ENCODE measurements around the gene SPATA7.
"Not testable (repeated sequence)": the region's sequence is repeated elsewhere in the genome, so short reads cannot be mapped to it uniquely, and the experiment has no call there.

SPATA7 gene, protein sequence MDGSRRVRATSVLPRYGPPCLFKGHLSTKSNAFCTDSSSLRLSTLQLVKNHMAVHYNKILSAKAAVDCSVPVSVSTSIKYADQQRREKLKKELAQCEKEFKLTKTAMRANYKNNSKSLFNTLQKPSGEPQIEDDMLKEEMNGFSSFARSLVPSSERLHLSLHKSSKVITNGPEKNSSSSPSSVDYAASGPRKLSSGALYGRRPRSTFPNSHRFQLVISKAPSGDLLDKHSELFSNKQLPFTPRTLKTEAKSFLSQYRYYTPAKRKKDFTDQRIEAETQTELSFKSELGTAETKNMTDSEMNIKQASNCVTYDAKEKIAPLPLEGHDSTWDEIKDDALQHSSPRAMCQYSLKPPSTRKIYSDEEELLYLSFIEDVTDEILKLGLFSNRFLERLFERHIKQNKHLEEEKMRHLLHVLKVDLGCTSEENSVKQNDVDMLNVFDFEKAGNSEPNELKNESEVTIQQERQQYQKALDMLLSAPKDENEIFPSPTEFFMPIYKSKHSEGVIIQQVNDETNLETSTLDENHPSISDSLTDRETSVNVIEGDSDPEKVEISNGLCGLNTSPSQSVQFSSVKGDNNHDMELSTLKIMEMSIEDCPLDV

DNA sequence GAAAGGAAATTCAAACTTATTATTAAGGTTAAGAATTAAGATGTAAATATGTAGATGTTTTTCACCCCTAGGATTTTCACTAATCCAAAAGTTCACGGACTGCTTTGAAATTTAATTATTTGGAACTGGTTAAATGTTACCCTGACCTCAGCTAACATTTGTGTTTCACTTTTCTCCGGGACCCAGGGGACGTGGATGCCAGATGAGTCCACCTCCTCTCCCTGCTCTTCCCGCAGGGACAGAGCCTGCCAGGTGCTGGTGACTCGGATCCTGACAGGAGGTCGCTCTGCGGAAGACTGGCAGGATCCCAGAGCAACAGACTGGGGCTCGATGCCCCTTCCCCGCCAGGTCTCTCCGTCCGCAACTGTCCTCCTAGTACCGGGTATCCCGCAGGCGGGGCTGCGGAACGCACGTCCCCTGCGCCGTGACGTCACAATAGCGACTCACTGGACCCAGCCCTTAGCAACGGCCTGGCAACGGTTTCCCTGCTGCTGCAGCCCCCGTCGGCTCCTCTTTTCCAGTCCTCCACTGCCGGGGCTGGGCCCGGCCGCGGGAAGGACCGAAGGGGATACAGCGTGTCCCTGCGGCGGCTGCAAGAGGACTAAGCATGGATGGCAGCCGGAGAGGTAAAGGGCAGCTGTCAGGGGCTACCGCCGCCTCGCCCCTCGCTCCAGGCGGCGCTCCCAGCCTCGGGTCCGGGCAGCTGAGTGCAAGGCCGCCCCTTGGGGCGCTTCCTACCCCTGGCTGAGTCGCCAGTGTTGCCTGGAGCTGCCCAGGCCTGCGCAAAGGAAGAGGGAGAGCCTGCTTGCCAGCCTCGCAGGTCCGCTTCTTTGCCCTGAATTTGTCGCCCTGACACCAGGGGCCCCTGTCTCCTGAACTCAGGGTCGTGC is at the start of gene SPATA7:
Gene SPATA7, plus strand, starts transcription at position 446 of the 890 bp plus-strand sequence. Its CDS starts 162 bp downstream, at position 608.
- peak; percentile 81 for DNase-seq

DNA sequence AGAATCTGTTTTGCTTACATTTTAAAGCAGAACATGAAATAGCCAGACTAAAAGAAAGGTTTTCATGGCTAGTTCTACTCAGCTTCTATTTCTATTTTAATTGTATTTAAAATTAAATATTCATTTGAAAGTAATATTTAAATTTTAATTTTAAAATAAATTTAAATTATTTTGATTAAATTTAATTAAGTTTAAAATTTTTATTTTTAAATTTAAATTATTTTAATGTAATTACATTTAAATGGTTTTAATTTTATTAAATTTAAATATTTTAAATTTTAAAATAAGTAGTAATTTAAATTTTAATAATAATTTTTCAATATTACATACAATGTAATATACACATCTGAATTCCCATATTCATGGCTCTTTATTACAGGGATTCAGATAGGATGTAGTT is 45.1 kb upstream of the SPATA7 start:
- no peak for DNase-seq

DNA sequence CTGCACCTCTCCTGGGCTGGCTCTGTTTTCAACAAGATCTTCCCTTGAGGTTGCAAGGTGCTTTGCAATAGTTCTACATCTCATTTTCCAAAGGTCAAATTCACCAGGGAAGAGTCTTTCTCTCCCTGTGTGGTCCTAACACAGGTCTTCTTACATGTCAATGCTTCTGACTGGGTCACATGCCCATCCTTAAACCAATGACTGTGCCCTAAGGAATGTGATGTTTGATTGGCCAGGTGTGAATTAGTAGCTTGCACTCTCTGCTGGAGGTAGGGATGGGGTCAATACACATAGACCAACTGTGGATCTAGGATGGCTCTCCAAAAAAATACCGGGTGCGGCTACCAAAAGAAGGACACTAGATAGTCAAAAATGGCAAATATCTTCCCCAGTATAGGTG is 42.5 kb upstream of the SPATA7 start:
- no peak for DNase-seq

DNA sequence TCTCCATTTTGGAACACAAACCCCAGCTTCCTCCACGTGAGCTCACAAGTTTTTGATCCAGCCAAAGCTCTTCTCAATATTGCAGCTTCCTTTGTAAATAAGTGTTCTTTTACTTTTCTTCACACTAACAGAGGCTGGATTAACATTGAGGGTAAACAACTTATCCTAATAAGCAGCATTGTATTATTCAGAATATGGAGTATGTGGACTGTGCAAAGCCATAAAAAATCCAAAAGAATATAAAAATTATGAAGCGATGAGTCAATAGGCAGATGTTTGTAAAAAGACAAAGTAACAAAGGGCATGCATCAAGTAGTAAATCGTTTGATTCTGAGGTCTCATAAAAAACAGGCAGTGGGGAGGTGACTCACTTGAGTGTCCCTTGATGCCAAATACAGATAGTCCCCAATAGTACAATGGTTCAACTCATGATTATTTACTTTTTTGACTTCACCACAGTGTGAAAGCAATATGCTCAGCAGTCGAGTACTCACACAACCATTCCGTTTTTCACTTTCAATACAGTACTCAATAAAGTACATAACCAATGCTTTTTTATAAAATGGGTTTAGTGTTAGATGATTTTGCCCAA is 39.3 kb upstream of the SPATA7 start:
- no peak for DNase-seq

DNA sequence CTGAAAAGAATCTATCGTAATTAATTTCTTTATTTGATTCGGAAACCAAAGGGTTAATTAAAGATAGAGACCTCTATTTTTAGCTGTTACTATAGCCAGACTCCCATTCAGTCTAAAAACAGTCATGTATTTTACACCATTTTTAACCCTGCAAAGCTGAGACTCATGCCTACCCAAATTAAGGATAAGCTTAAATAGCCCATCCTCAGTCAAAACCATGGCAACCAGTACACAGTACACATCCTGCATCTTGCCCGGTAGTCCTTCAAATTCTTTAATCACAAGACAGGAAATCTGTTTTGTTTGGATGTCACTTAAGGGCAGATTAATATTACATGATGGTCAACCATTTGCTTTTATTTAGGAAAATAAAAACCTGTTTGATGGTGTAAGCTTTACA is 36.9 kb upstream of the SPATA7 start:
- no peak for DNase-seq

DNA sequence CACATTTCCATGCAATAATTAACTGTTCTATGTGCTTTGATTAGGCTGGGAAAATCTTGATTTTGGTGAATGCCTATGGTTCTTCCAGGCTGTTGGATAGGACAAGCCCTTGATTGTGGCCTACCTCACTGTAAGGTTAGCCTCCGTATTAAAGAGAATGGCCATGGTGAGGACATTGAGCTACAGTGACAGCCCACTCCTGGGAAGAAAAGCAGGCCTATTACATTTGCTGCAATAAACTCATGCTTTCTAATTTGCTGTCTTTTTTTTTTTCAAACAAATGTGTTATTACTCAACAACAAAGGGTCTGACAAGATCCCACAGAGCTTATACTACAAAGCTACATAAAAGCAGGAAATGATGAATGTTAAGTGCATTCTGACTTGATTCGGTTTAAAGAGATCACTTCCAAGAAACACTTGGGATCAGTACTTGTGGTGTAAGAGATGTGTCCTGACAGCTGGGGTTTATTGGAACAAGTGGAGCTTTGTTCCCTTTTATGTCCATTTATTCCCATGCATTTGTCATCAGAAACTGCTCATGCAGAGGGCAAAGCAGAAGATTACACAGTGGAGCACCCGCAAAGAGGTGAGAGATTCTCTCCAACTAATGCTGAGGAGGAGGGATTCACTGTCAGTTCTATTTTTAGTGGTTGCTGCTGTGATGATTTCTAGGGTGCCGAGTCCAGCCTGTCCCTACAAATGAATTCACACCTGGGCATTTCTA is 33.3 kb upstream of the SPATA7 start:
- DNase-seq = no peak

DNA sequence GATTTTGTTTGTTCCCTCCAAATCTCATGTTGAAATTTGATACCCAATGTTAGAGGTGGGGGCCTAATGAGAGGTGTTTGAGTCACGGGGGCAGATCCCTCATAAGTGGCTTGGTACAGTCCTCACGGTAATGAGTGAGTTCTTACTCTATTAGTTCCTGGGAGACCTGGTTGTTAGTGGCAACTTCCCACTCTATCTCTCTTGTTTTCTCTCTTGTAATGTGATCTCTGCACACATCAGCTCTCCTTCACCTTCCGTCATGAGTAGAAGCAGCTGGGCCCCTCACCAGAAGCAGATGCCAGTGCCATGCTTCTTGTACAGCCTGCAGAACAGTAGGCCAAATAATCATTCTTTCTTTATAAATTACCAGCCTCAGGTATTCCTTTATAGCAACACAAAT is 32.8 kb upstream of the SPATA7 start:
- no peak for DNase-seq

DNA sequence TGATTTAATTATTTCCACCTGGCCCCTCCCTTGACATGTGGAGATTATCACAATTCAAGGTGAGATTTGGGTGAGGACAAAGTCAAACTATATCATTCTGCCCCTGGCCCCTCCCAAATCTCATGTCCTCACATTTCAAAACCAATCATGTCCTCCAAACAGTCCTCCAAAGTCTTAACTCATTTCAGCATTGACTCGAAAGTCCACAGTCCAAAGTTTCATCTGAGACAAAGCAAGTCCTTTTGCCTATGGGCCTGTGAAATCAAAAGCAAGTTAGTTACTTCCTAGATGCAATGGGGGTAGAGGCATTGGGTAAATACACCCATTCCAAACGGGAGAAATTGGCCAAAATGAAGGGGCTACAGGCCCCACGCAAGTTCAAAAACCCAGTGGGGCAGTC is 31.1 kb upstream of the SPATA7 start:
- no peak for DNase-seq

DNA sequence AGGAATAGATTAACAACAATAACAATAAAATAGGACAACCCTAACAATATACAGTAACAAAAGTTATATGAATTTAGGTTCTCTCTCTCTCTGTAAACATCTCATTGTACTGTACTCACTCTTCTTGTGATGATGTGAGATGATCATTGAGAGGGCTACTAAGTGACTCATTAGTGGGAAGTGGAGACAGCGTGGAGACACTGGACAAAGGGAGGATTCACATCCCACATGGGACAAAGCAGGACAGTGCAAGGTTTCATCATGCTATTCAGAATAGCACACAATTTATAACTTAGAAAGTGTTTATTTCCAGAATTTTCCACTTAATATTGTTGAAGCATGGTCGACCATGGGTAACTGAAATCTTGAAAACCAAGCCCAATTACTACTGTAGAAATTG is 26.0 kb upstream of the SPATA7 start:
- no peak for DNase-seq

DNA sequence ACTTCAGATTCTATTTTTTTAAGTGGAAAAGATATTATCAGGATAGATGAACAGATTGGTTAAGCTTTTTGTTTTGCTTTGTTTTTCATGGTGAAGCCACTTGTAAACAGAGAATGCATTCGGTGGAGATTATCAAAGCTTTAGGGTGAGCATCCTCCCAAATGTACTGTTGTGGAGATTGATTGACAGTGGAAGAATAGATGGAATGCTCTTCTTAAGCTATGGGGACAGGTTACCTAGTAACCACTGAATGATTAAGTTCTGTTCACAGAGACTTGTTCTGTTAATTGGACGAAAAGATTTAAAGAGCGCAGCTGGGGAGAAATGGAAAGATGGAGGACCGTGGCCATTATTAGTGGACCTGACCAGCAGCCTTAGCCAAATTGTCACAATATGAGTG is 21.8 kb upstream of the SPATA7 start:
- DNase-seq = no peak

DNA sequence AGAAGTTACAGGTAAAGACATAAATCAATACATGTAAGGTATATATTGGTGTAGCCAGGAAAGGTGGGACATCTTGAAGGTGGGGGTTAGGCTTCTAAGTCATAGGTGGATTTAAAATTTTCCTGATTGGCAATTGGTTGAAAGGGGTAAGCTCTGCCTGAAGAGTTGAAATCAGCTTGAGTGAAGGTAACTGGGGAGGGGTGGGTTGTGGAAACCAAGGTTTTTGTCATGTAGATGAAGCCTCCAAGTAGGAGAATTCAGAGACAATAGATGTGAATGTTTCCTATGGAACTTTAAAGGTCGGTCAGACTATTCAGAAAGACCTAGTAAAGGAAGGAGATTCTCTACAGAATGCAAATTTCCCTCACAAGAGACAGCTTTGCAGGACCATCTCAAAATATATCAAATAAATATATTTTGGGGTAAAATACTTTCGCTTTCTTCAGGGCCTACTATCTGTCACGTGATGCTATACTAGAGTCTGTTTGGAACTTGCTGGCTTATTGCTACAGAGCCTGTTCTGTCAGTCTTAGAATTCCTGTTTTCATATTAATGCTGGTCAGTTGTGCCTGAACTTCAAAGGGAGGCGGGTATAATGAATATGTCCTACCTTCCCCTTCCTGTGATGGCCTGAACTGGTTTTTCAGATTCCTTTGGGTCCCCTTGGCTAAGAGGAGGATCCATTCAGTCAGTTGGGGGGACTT is 20.6 kb upstream of the SPATA7 start:
- no peak for DNase-seq

DNA sequence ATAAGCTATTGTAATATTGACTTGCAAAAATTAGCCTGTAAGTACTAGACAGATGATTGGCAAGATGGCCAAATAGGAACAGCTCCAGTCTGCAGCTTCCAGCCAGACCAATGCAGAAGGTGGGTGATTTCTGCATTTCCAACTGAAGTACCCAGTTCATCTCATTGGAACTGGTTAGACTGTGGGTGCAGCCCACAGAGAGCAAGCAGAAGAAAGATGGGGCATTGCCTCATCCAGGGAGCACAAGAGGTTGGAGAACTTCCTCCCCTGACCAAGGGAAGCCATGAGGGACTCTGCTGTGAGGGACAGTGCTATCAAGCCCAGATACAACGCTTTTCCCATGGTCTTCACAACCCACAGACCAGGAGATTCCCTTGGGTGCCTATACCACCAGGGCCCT is 16.0 kb upstream of the SPATA7 start:
- no peak for DNase-seq

DNA sequence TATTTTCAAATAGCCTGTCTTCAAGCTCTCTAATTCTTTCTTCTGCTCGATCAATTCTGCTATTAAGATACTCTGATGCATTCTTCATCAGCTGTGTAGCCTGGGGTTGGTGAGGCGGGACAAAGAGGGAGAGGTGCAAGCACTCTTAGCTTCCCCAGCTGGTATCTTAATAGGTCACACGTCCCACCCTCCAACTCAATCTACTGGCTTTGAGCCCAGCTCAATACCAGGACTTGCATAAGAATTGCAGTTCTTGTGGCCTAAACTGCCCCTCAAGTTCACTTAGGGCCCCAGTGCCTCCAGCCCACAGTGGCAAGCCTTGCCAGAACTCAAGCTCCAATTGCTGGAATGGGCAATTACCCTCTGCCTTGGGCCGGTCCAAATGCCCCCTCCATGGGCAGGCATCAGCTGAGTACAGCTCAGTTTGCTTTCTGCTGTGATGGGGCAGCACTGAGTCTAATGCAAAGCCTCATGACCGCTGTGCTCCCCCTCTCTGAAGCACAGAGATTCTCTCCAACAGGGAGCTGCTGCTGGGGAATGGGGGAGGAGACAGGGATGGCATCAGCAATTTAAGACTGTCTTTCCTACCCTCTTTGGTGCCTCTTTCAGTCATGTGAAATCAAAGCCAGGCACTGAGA is 5.6 kb upstream of the SPATA7 start:
- DNase-seq = no peak

DNA sequence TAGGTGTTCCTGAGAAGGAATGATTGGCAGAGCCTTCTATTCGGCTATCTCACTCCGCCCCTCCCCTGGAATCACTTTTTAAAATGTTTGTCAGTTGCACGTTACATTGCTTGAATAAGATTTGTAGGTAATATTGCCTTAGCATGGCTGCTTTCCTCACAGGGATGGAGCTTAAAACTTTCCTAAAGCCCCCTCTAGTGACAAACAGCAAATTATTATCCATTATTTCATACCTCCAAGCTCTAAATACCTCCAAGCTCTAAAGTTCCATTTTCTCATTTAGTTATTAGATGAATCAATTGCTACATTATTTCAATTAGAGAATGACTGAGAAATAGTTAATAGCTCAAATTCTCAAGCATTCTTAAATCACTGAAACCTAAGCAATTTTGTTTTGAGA is 5.1 kb upstream of the SPATA7 start:
- no peak for DNase-seq

DNA sequence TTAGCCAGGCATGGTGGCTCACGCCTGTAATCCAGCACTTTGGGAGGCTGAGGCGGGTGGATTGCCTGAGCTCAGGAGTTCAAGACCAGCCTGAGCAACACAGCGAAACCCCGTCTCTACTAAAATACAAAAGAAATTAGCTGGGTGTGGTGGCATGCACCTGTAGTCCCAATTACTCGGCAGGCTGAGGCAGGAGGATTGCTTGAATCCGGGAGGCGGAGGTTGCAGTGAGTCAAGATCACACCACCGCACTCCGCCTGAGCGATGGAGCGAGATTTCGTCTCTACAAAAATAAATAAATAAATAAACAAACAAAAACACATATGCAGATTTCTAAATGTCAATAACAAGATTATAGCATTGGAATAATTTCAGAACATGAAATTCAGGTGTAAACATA is 3.8 kb upstream of the SPATA7 start:
- DNase-seq = not testable (repeated sequence)

DNA sequence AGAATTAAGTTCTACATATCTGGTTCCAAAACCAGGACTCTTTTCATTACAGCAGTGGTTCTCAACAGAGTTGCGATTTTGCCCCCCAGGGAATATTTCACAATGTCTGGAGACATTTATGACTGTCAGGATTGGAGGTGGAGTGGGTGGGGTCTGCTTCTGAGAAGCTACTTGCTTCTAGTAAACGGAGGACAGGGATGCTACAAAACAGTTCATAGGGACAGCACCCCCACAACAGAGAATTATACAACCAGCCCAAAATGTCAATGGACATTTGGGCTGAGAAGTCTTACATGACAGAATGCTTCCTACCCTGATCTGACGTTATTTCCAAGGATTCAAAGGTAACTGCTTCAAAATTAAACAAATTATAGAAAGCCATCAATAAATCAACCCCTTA is 739 bp upstream of the SPATA7 start:
- DNase-seq = no peak

DNA sequence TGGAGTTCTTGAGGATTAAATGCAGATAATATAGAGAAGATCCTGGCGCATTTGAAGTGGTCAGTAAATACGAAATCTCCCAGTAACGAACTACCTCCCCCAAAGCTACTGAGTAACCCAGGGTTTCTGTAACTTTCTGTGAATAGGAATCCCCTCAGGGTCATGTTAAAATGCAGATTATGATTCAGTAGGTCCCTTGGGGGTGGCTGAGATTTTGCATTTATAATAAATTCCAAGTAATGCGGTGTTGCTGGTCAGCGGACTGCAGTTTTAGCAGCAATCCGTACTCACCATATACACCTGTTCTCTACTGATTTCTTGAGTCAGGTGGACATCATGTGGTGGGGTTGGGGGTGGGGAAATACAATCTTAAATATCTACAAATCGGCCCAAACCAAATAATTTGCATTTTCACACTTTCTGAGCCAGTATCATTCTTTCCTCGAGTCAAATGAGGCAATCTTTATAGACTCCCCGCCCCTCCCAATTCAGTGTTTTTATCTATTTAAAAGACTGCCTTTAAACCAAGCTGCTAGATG is 868 bp downstream of the SPATA7 start:
- no peak for DNase-seq

DNA sequence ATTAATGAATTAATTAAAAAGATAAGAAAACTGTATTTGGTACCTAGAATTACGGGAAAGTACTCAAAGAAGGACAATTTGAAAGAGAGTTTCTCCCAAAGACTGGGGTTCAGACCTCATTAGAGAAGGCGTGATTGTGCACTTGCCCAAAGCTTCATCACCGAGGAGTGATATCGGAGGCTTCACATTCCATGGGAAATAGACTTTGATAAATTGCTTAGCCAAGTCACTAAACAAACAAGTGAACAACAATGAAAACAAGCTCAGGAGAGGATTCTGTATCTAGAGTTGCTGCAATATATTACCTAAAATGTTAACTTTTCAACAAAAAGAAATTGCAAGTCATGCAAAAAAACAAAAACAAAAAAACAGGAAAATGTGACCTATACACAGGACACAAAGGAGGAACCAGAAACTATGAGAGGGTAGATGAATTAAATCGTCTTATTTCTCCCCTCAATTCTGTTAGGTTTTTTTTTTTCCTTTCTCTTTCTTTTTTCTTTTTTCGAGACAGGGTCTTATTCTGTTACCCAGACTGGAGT is 3.4 kb downstream of the SPATA7 start:
- no peak for DNase-seq

DNA sequence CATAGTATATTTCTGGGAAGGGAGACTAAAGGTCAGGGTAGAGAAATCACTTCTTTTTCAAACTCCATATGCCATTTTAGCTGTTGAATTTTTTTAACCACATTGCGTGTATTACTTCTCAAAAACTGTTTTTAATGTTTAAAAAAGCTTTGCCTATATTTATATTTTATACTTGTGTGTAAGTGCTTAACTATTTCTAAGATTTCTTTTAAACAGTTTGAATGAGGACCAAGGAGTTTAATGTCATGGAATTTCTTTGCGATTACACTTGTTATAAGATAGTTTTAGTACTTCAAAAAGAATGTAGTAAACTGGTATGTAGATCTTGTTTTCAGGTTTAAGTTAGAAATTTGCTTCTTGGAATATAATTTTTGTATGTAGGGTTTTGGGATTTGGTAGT is 7.2 kb downstream of the SPATA7 start:
- no peak for DNase-seq

DNA sequence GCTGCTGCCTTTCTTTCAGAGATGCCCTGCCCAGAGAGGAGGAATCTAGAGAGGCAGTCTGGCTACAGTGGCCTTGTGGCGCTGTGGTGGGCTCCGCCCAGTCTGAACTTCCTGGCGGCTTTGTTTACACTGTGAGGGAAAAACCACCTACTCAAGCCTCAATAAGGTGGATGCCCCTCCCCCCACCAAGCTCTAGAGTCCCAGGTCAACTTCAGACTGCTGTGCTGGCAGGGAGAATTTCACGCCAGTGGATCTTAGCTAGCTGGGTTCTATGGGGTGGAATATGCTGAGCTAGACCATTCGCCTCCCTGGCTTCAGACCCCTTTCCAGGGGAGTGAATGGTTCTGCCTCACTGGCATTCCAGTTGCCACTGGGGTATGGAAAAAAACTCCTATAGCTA is 25.6 kb downstream of the SPATA7 start:
- DNase-seq = no peak

DNA sequence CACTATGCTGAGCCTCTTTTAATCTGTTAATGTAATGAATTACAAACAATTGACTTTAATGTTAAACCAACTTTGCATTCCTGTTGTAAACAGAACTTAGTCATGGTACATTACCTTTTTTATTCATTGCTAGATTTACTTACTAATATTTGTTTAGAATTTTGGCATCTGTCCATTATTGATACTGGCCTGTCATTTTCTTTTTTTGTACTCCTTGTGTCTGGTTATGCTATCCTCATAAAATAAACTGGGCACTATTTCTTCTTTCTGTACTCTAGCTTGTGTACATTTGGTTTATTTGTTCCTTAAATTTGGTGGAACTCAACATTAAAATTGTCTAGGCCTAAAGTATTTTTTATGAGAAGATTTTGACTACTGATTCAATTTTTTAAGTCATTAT is 32.1 kb downstream of the SPATA7 start:
- no peak for DNase-seq
